H9 (cell line): ENCODE measurements around the gene MYOCOS. TPM values are rescaled to one million over a fixed set of nuclear protein-coding genes. Genes with fewer than 3 reads are reported as not detected.

Source experiments
- DNase-seq: peaks from one replicate; pipeline ENCODE4 v3.0.0-alpha.2; 2017
- H2AFZ ChIP-seq: one replicate; pipeline ENCODE4 v1.6.1; 2013; ENCODE audit warnings: mild to moderate bottlenecking, low read length, control low read depth, moderate library complexity
- H2AK5ac ChIP-seq: 2 replicates; pipeline ENCODE4 v1.6.1; 2013; ENCODE audit warnings: low read length, control low read depth, mixed read lengths; ENCODE audit not compliant: insufficient read length
- H2BK120ac ChIP-seq: one replicate; pipeline ENCODE4 v1.6.1; 2013; ENCODE audit warnings: low read depth, mild to moderate bottlenecking, low read length, control low read depth, inconsistent platforms; ENCODE audit not compliant: poor library complexity, severe bottlenecking
- H2BK12ac ChIP-seq: 2 replicates; pipeline ENCODE4 v1.6.1; 2013; ENCODE audit warnings: low read length, control low read depth, mixed read lengths, low read depth; ENCODE audit not compliant: insufficient read length
- H2BK15ac ChIP-seq: 2 replicates; pipeline ENCODE4 v1.6.1; 2013; ENCODE audit warnings: low read depth, low read length, control low read depth
- H2BK20ac ChIP-seq: one replicate; pipeline ENCODE4 v1.6.1; 2013; ENCODE audit warnings: low read depth, mild to moderate bottlenecking, low read length, control low read depth, inconsistent platforms; ENCODE audit not compliant: poor library complexity, severe bottlenecking
- H2BK5ac ChIP-seq: 2 replicates; pipeline ENCODE4 v1.6.1; 2013; ENCODE audit warnings: low read length, control low read depth, mixed read lengths; ENCODE audit not compliant: insufficient read length
- H3K14ac ChIP-seq: 2 replicates; pipeline ENCODE4 v1.6.1; 2013; ENCODE audit warnings: low read length, control low read depth; ENCODE audit not compliant: insufficient read depth
- H3K18ac ChIP-seq: 2 replicates; pipeline ENCODE4 v1.6.1; 2013; ENCODE audit warnings: low read depth, mild to moderate bottlenecking, mixed read lengths, low read length, control low read depth; ENCODE audit not compliant: insufficient read length
- H3K23ac ChIP-seq: 2 replicates; pipeline ENCODE4 v1.6.1; 2013; ENCODE audit warnings: low read length, control low read depth, mixed read lengths, low read depth; ENCODE audit not compliant: insufficient read length
- H3K23me2 ChIP-seq: 2 replicates; pipeline ENCODE4 v1.6.1; 2013; ENCODE audit warnings: low read depth, mild to moderate bottlenecking, mixed read lengths, low read length, control low read depth; ENCODE audit not compliant: insufficient read length, poor library complexity, severe bottlenecking
- H3K27ac ChIP-seq: 2 replicates; pipeline ENCODE4 v1.5.1; 2013; ENCODE audit warnings: low read length, control low read depth, mixed read lengths, low read depth; ENCODE audit not compliant: insufficient read length
- H3K27me3 ChIP-seq: 2 replicates; pipeline ENCODE4 v1.6.1; 2013; ENCODE audit warnings: low read length, control low read depth, inconsistent platforms; ENCODE audit not compliant: insufficient read depth
- H3K4ac ChIP-seq: 2 replicates; pipeline ENCODE4 v1.6.1; 2013; ENCODE audit warnings: low read depth, mild to moderate bottlenecking, control low read depth, inconsistent platforms, low read length, moderate library complexity
- H3K4me1 ChIP-seq: 2 replicates; pipeline ENCODE4 v1.6.1; 2013; ENCODE audit warnings: low read length, control low read depth, inconsistent platforms; ENCODE audit not compliant: insufficient read depth
- H3K4me2 ChIP-seq: 2 replicates; pipeline ENCODE4 v1.6.1; 2013; ENCODE audit warnings: low read length, control low read depth, mixed read lengths; ENCODE audit not compliant: insufficient read length, insufficient read depth
- H3K56ac ChIP-seq: 2 replicates; pipeline ENCODE4 v1.6.1; 2013; ENCODE audit warnings: low read depth, mild to moderate bottlenecking, mixed read lengths, low read length, control low read depth; ENCODE audit not compliant: insufficient read length
- H3K79me1 ChIP-seq: 2 replicates; pipeline ENCODE4 v1.6.1; 2013; ENCODE audit warnings: low read depth, mild to moderate bottlenecking, moderate library complexity, low read length, control low read depth, inconsistent platforms; ENCODE audit not compliant: insufficient read depth, poor library complexity, severe bottlenecking
- H3K79me2 ChIP-seq: 2 replicates; pipeline ENCODE4 v1.6.1; 2013; ENCODE audit warnings: low read length, control low read depth, inconsistent platforms; ENCODE audit not compliant: insufficient read depth
- H3K9ac ChIP-seq: 2 replicates; pipeline ENCODE4 v1.6.1; 2013; ENCODE audit warnings: low read length, control low read depth, mixed read lengths; ENCODE audit not compliant: insufficient read length; ENCODE audit errors: extremely low read depth
- H3K9me3 ChIP-seq: one replicate; pipeline ENCODE4 v1.6.1; 2013; ENCODE audit warnings: low read depth, low read length, inconsistent platforms; ENCODE audit not compliant: control insufficient read depth
- H3T11ph ChIP-seq: one replicate; pipeline ENCODE4 v1.6.1; 2013; ENCODE audit warnings: mild to moderate bottlenecking, low read length, control low read depth, inconsistent platforms
- H4K20me1 ChIP-seq: one replicate; pipeline ENCODE4 v1.6.1; 2013; ENCODE audit not compliant: control insufficient read depth, insufficient read length, insufficient read depth
- H4K5ac ChIP-seq: 2 replicates; pipeline ENCODE4 v1.6.1; 2013; ENCODE audit warnings: low read depth, mild to moderate bottlenecking, mixed read lengths, low read length, control low read depth; ENCODE audit not compliant: insufficient read length
- H4K8ac ChIP-seq: replicated peaks from 2 replicates; pipeline ENCODE4 v1.6.1; 2013; ENCODE audit warnings: low read length, control low read depth, mixed read lengths, low read depth; ENCODE audit not compliant: insufficient read length
- H4K91ac ChIP-seq: 2 replicates; pipeline ENCODE4 v1.6.1; 2013; ENCODE audit warnings: low read depth, mild to moderate bottlenecking, moderate library complexity, mixed read lengths, low read length, control low read depth; ENCODE audit not compliant: insufficient read length
- H3K27ac Mint-ChIP-seq, 3 experiments: 2 replicates in 2 of 3; 3 replicates in 1 of 3; pipeline ENCODE4 v1.8.0; 2020 to 2021; ENCODE audit warnings: mixed read lengths in 3 of 3, mild to moderate bottlenecking in 1 of 3, moderate library complexity in 1 of 3
- H3K27me3 Mint-ChIP-seq: 2 replicates; pipeline ENCODE4 v1.8.0; 2021; ENCODE audit warnings: low read depth, mild to moderate bottlenecking, moderate library complexity, mixed read lengths
- H3K36me3 Mint-ChIP-seq, 3 experiments: 2 replicates in 2 of 3; 3 replicates in 1 of 3; pipeline ENCODE4 v1.8.0; 2020 to 2021; ENCODE audit warnings: low read depth in 3 of 3, mixed read lengths in 3 of 3; ENCODE audit not compliant: insufficient read depth in 1 of 3
- H3K4me1 Mint-ChIP-seq, 2 experiments: 2 replicates each; pipeline ENCODE4 v1.8.0; 2020; ENCODE audit warnings: mixed read lengths in 2 of 2
- H3K4me3 Mint-ChIP-seq, 2 experiments: 2 replicates in 1 of 2; 3 replicates in 1 of 2; pipeline ENCODE4 v1.8.0; 2020 to 2021; ENCODE audit warnings: mild to moderate bottlenecking in 2 of 2, mixed read lengths in 2 of 2, moderate library complexity in 1 of 2
- H3K9me3 Mint-ChIP-seq, 2 experiments: 2 replicates in 1 of 2; 3 replicates in 1 of 2; pipeline ENCODE4 v1.8.0; 2020; ENCODE audit warnings: mild to moderate bottlenecking in 2 of 2, mixed read lengths in 2 of 2, moderate library complexity in 1 of 2
- WGBS: extraction: QIAGEN DNeasy Blood & Tissue Kit; methylation state at CpG from one replicate; pipeline ENCODE4 v1.1.7; 2013; ENCODE audit warnings: missing lambda C conversion rate, low lambda C conversion rate, mixed read lengths; ENCODE audit not compliant: insufficient read length; ENCODE audit errors: extremely low coverage; 5-methylcytosine and 5-hydroxymethylcytosine counted together
- total RNA-seq: library from RNA; stranded (reverse); gene quantifications from 2 replicates; pipeline ENCODE4 v1.2.1, GENCODE V29; 2021
- TF ChIP-seq, protein P1 (sequence below): fragments of 200-600 bp; sonication (generic); conservative IDR thresholded peaks from 3 replicates; pipeline ENCODE4 v1.8.0; 2021; ENCODE audit warnings: antibody characterized with exemption, mild to moderate bottlenecking

Gene MYOCOS
- total RNA-seq, 1 experiment from 2014 or later = 0.13 TPM

DNA sequence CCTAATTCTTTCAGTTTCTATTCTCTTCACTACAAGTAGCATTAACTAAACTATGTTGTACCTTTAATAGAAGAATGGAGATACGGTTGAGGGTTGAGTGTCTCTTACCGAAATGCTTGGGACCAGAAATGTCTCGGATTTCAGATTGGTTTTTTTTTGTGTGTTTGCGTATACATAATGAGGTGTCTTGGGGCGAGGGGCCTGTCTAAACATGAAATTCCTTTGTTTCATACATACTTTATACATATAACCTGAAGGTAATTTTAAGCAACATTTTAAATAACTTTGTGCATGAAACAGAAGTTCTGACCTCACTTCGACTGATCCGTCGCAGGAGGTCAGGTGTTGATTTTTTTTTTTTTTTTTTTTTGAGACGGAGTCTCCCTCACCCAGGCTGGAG lies 36.3 kb upstream of the MYOCOS start:
- H3K27ac Mint-ChIP-seq = peak overlapping the region in 1 of 3 experiments; percentile 68; a peak in 2 of 7 replicates
- TF ChIP-seq, protein P1, sequence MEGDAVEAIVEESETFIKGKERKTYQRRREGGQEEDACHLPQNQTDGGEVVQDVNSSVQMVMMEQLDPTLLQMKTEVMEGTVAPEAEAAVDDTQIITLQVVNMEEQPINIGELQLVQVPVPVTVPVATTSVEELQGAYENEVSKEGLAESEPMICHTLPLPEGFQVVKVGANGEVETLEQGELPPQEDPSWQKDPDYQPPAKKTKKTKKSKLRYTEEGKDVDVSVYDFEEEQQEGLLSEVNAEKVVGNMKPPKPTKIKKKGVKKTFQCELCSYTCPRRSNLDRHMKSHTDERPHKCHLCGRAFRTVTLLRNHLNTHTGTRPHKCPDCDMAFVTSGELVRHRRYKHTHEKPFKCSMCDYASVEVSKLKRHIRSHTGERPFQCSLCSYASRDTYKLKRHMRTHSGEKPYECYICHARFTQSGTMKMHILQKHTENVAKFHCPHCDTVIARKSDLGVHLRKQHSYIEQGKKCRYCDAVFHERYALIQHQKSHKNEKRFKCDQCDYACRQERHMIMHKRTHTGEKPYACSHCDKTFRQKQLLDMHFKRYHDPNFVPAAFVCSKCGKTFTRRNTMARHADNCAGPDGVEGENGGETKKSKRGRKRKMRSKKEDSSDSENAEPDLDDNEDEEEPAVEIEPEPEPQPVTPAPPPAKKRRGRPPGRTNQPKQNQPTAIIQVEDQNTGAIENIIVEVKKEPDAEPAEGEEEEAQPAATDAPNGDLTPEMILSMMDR = no peak
- Histone ChIP-seq H3K4me1 (no peaks in the 10 kb centered on the region), H4K91ac (no peak overlapping the region), H2BK120ac (no peak overlapping the region), H3K27me3 (no peaks in the 10 kb centered on the region), H3K56ac (no peak overlapping the region), H3K14ac (no peak overlapping the region), H3K79me2 (no peaks in the 10 kb centered on the region), H4K8ac (no peak overlapping the region), H2AK5ac (no peak overlapping the region), H3K79me1 (no peaks in the 10 kb centered on the region), H3K27ac (no peak overlapping the region), H2AFZ (no peak overlapping the region), H3K18ac (no peak overlapping the region), H3K9me3 (no peaks in the 10 kb centered on the region), H4K5ac (no peak overlapping the region), H3K4me2 (no peak overlapping the region), H3T11ph (no peak overlapping the region), H2BK12ac (no peak overlapping the region), H3K23ac (no peak overlapping the region), H3K23me2 (no peaks in the 10 kb centered on the region), H4K20me1 (no peaks in the 10 kb centered on the region), H3K4ac (no peak overlapping the region), H2BK20ac (no peak overlapping the region), H2BK5ac (no peak overlapping the region), H2BK15ac (no peak overlapping the region), H3K9ac (no peak overlapping the region)
- no CpG with 5 or more reads among the region's 9 CpGs for WGBS
- DNase-seq = no peak
- no peaks in the 10 kb centered on the region for H3K27me3 Mint-ChIP-seq
- H3K36me3 Mint-ChIP-seq = peaks cover 48 to 84% (median 72%) of the 10 kb centered on the region in 3 experiments
- no peak overlapping the region for H3K4me3 Mint-ChIP-seq
- peaks cover 0 to 4% of the 10 kb centered on the region in 2 experiments; a peak in 1 of 4 replicates for H3K4me1 Mint-ChIP-seq
- no peaks in the 10 kb centered on the region for H3K9me3 Mint-ChIP-seq
